GM15510 (cell line): Measurements from ENCODE around the gene ELP5.
A peak's percentile ranks its signal among the peaks of the same experiment; 100 is the strongest.

Experiments
- POLR2A ChIP-seq: IDR thresholded peaks from 3 replicates; pipeline ENCODE4 v1.6.1; 2011; ENCODE audit warnings: borderline replicate concordance; ENCODE audit not compliant: insufficient read length; ENCODE audit errors: extremely low read depth

ELP5 gene

DNA sequence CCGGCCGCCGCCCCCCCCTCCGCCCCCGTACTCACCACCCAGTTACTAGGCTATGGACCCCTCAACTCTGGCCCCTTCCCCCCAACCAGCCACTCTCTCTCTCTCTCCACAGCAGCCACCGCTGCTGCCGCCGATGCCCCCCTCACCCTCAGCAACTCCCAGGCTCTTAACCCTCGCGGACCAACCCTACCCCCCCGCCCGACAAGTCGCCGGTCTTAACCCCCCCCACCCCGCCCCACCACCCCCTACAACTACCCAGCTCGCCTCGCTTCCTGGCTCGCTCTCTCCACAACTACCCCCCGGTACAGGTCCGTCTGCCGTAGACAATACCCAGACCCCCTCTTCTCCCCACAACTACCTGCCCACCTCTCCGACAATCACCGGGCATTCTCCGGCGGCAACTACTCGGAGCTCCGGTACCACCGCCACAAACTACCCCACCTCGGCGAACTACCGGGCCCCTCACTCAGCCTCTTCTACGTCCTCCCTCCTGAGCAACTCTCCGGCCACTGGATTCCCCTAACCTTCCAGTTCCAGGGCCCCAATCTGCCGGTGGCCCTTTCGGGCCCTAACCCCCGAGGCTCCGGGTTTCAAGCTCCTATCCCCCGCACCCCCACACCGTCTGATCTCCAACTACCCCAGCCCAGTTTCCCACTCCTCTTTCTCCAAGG, 13.5 kb upstream of the ELP5 start:
- no peak for TF ChIP-seq POLR2A

DNA sequence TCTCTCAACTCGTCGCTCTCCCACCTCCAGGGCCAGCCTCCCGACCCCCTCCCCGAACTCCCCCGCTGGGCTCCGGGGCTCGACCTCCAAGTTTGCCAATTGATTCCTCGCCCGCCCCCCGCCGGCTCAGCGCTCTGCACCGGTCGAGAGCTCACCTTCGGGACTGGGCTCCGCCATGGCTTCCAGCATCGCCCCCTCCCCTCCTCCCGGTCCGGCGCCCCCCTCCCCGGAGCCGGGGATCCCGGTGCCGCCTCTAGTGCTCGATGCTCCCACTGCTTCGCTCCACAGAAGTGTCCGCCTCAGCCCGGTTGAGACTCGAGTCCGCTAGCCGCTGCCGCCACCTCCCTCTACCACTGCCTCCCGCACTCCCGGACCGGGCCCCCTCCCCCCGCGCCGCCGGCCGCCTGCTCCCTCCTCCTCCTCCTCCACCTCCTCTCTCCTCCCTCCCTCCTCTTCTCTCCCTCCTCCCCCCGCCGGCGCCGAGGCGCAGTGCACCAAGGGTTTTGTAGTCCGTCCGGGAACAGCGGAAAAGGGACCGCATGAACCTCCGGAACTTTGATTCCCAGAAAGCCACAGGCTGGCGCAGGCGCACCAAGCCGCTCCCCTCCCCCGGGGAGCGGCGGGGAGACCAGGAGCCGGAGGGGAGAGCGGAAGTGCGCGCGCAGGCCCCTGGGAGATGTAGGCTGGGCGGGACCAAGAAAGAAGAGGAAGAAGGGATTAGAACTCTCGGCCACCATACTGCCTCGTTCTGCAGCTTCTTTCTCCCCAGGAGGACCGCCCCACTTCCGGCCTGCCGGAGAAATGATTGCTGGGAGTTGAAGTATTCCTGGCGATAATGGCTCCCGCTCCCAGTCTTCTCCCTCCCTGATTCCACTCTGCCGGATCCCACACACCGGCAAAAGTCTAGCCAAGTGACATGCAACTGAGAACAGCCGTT, 12.7 kb upstream of the ELP5 start, which contains the start of gene PHF23:
TSS of gene PHF23 (minus strand) at position 367 of the 937 bp plus-strand sequence. CDS start at position 189, 178 bp downstream.
- TF ChIP-seq POLR2A: peak; percentile 43

DNA sequence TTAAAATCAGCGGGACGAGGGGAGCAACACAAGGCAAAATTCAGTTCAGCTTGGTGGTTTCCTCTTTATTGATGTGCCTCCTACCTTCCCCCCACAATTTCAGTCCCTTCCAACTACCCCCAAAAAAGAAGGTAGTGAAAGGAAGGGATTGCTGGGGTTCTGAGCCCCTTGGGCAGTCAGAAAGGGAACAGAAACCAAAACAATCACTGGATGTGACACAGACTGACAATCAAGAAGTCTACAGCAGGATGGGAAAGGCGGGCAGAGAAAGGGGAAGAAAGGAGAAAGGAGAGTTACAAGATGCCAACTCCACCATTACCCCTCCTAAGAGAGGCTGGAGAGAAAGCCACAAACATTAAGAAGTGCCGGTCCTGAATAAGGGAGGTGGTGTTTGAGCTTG, 11.6 kb upstream of the ELP5 start:
- no peak for TF ChIP-seq POLR2A

DNA sequence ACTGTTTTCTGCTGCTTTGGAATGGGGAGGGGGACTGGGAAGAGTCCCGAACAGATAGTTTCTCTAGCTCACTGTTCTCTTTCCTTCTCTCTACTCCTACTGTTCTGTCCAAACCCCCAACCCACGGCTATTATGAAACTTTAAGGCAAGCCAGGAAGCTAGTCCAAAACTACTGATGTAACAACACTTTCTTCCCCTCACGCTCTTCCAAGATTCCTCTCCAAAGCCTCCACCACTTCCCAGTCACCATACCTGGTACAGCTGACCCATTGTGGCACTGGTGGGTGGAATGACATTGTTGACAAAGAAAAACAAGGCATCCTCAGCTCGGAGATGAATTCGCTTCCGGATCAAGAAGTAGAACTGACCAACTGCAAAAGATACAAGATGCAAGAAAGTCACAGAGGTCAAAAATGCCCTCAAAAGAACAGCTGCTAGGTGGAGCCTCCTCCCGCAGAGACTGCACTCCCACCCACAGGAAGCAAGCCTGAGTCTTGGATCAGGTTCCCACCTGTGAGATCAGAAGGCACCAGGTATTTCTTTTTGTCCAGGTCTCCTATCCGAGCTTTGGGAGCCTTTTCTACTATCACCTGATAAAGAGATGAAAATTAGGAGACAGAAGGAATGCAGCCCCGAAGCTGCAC, 10.8 kb upstream of the ELP5 start:
- TF ChIP-seq POLR2A: no peak

DNA sequence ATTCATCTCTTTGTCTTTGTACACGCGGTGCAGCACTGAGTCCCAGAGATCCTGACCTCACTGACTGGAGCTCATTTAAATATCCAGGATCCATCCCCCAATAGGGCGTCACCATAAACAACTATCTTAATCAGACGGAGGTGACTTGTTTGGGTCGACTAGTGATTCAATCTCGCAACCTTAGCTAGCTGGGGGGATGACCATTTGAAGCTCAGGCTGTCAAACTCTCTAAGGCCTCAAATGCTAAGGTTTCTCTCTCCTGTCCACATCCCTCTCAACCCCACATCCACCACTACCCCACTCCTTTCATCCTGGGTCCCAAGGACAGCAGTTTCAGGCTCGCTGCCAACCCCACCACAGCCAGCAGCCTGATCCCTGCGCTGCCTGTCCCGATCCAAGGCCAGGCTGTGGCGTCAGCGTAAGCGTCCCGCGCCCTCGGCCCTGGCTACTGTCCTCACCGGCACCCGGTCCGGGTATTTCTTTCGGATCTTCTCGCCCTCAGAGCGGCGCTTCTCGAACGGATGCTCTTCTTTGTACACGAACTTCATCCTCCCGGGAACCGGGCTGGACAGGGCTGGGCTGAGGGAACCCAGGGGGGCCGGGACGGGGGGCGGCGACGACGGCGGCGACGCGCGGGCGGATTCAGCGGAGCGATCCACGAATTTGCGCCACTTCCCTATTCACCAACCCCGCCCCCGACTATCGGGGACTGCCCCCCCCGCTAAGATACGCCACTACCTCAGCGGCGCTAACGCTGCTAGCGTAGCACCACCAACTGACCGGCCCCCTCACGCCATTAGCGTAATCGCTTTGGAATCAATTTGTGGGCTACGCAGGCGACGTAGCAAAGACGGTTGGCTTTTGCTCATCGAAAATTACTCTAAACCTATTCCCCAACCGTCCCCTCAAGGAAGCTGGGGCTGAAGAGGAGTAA, 10.0 kb upstream of the ELP5 start, which contains the start of gene GABARAP:
TSS of gene GABARAP (minus strand) at position 667 of the 934 bp plus-strand sequence. CDS start at position 548, 119 bp downstream.
- TF ChIP-seq POLR2A: peak; percentile 43

DNA sequence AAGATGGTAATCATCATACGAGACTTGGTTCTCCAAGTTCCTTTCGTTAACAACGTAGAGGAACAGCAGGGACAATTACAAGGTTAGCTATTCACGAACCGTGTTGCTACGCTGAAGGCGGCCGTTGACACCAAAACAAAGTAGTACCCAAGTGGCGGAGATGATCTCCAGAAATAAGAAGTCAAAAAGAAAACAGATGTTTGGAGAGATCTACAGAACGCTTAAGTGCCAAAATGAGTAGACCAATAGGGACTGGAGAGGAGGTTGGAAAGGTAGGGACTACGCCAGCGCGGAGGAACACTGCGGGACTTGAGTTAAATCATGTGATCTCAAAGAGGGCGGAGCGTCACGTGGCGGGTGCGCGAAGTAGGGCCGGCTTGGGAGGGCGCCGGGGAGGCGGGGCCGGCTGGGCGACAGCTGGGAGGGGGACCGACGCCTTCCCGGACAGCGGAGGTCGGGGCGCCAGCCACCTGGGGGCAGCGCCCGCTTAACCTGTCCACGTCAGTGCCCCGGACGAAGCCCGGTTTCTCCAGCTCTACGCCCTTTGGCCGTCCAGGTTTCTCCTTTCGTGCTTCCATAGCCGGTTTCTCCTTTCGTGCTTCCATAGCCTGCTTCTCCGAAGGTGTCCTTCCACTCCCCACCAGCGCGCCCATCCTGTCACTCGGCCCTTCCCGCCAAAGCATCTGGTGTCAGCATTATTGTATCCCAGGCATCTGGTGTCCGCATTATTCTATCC, 9.1 kb upstream of the ELP5 start:
- peak; percentile 55 for TF ChIP-seq POLR2A

DNA sequence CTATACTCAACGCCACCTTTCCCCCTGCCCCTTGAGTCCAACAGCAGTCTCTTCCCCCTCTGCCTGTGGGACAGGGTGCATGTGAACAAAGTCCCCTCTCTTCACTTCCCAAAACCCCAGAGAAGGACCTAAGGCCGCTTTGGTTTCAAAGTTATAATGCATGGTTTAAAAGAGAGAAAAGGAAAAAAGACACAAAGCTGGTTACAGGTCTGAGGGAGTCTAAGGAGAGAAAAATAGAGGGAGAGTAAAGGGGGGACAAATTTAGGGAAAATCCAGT, 8.6 kb upstream of the ELP5 start:
- no peak for TF ChIP-seq POLR2A

DNA sequence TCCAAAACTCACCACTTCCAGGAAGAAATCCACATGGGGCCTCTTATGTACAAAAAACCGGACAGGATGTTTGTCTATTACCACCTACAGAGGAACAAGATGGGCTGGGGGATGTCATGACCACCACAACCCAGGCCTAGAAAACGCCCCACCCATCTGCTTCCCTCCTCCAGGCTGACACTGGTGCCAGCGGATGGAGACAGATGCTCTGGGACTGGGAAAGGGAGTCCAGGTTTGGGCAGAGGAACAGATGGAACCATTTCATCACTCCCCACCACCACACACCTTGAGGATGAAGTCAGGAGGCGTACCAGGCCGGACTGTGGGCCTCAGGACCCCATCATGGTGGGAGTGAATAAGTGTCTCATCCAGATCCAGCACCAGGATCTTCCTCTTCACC, 5.2 kb upstream of the ELP5 start:
- no peak for TF ChIP-seq POLR2A

DNA sequence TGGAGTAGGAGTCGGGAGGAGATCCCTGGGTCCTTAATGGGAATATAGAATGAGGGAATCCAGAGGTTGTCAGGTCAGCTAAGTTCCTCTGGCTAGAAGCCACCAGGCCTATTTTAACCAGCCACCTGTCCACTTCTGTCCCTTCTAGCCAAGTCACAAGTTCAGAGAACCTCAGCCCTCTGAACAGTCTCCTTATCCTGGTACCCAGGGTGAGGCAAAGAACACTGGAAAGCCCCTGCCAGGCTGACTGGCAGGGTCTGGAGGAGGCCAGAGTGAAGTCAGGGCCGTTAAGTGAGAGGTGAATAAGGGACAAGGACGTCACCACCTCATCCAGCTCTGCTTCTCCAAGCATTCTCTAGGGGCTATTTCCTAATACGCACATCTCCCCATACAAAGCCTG, 3.2 kb upstream of the ELP5 start:
- TF ChIP-seq POLR2A: no peak

DNA sequence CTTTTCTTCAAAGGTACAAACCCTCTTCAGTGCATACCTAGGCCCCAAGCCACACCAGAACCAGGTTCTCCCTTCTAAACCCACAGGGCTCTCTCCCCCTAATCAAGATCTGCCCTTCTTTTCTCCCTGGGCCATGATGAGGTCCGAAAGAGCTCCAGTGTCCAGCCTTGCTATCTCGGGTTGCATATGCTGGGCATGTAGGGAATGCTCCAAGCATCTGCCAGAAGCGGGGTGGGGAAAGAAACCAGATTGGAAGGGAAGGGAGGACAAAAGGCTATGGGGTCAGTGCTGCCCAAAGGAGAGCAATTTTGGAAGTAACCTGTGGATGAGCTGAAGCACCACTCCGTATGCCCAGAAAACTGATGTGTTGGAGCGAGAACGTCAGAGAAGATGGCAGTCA, 2.8 kb upstream of the ELP5 start:
- TF ChIP-seq POLR2A: no peak

DNA sequence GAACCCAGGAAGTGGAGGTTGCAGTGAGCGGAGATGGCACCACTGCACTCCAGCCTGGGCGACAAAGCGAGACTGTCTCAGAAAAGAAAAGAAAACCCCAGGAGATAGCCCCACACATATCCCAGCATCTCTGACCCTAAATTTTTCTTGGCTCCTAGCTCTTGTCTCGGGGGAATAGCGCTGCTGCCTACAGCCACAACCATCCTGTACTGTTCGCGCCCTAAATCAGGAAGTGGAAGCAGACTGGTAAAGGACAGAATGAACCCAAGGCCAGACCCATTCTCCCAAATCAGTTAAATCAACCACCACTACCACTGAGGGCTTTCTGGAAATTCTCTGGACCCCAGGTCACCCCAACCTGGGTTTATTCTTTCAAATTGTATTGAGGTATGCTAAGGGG, 2.2 kb upstream of the ELP5 start:
- TF ChIP-seq POLR2A: no peak

DNA sequence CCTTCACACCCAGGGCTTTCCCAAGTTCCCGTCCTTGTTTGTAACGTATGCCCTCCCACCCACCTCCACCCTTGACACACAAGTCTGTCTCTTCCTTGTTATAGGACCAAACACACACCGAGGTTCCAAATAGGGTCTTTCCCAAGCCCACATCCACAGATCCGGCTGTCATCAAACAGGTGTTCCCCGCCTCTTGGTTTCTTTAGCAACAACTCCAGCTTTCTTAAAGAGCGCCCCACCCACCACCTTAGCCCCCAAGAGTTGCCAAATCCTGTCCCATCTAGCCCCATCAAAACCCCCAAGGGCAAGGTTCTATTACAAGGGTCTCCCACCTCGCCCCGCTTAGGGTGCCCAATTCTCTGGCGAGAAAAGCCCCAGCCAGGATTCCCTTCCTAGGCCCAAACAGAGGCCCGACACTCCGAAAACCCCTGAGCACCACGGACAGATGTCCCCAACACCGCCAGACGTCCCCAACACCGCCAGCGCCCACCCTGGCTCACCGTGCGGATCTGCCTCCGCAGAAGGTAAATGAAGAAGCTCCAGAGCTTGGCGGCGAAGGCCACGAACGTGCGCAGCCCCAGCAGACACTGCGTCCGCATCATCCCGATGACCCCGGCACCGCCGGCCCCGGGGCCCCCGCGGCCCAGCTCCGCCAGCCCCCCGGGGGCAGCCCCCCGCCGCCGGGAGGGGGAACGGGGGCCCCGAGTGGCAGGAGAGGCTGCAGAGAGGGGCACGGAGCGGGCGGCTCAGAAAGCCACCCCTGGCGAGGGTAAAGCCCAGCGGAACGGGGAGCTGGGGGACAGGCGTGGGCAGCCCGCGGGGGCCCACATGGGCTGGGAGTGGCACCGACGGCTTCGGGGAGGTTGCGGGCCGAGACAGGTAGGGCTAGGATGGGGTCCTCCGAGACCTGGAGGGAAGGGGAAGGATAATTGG, 1.1 kb upstream of the ELP5 start:
- no peak for TF ChIP-seq POLR2A
